K562 (cell line): ENCODE data around the gene NTM. TPM values are rescaled to one million over a fixed set of nuclear protein-coding genes. Genes with fewer than 3 reads are reported as not detected.

Experiments used
- ATAC-seq: fragments of 200-7000 bp; cut with Tn5 transposase; 3 replicates; pipeline ENCODE4 v1.9.1; 2020; ENCODE audit warnings: moderate library complexity
- BruUV-seq: library from RNA; stranded (reverse); fragments of 400-500 nt; replicated peaks from 2 replicates; lab custom pipeline; 2021; lab: Mats Ljungman, UMichigan
- CTCF ChIA-PET: fragments of 300-600 bp; formaldehyde crosslinking; extraction: SDS; loops from one replicate; lab custom pipeline; 2021; ENCODE audit warnings: low intra/inter-chr PET ratio; lab: Yijun Ruan, JAX
- POLR2A ChIA-PET: fragments of 300-600, 350-650 bp; sonication (Branson Sonifier 250); formaldehyde crosslinking; extraction: SDS; loops from one replicate; lab custom pipeline; 2021; ENCODE audit warnings: antibody characterized with exemption, inconsistent platforms; lab: Yijun Ruan, JAX
- DNase-seq, 4 experiments: peaks; one replicate each; pipeline versions ENCODE4 v3.0.0 to v3.0.0-alpha.2; 2011 to 2018; ENCODE audit warnings: low spot score in 3 of 4, mixed read lengths in 3 of 4; ENCODE audit errors: extremely low read depth in 1 of 4
- FAIRE-seq: peaks from 2 replicates; lab custom pipeline; 2011; peaks lifted over from hg19 to GRCh38; lab: Jason Lieb, UNC
- H2AFZ ChIP-seq: 2 replicates; pipeline ENCODE4 v1.6.0; 2011; ENCODE audit warnings: low read depth, low read length, control low read depth, inconsistent platforms
- H3K27ac ChIP-seq: fragments of 200-600 bp; 3 replicates; pipeline ENCODE4 v1.8.0; 2011; ENCODE audit warnings: low read depth, mild to moderate bottlenecking, control low read depth, inconsistent platforms, low read length, moderate library complexity, mixed read lengths; ENCODE audit errors: extremely low read depth
- H3K27me3 ChIP-seq, 2 experiments: fragments of 300-600 bp in 1 of 2; 2 replicates in 1 of 2; 3 replicates in 1 of 2; pipeline versions ENCODE4 v1.6.0 to v1.8.0; 2011; ENCODE audit warnings: inconsistent platforms in 2 of 2, low read length in 2 of 2, mild to moderate bottlenecking in 1 of 2, mixed read lengths in 1 of 2, moderate library complexity in 1 of 2; ENCODE audit not compliant: control insufficient read depth in 2 of 2, insufficient read depth in 2 of 2
- H3K36me3 ChIP-seq: fragments of 300-600 bp; 3 replicates; pipeline ENCODE4 v1.8.0; 2011; ENCODE audit warnings: mild to moderate bottlenecking, low read length, inconsistent platforms; ENCODE audit not compliant: control insufficient read depth, insufficient read depth
- H3K4me1 ChIP-seq, 2 experiments: fragments of 200-600 bp in 1 of 2; replicated peaks in 1 of 2; 2 replicates in 1 of 2; 3 replicates in 1 of 2; pipeline versions ENCODE4 v1.5.1 to v1.8.0; 2011; ENCODE audit warnings: inconsistent platforms in 2 of 2, low read length in 2 of 2, mild to moderate bottlenecking in 1 of 2, mixed read lengths in 1 of 2, moderate library complexity in 1 of 2; ENCODE audit not compliant: control insufficient read depth in 2 of 2, insufficient read depth in 2 of 2
- H3K4me2 ChIP-seq: 2 replicates; pipeline ENCODE4 v1.6.1; 2011; ENCODE audit warnings: low read length, control low read depth, inconsistent platforms, mixed read lengths; ENCODE audit not compliant: insufficient read depth
- H3K4me3 ChIP-seq: fragments of 200-600 bp; sonication (generic), shearing (Covaris generic); 2 replicates; pipeline ENCODE4 v1.5.1; 2016; ENCODE audit warnings: control low read depth, inconsistent platforms
- H3K79me2 ChIP-seq: fragments of 200-600 bp; 3 replicates; pipeline ENCODE4 v1.8.0; 2011; ENCODE audit warnings: low read length, inconsistent platforms; ENCODE audit not compliant: control insufficient read depth, insufficient read depth
- H3K9ac ChIP-seq, 2 experiments: 2 replicates each; pipeline versions ENCODE4 v1.6.0 to v1.6.1; 2011; ENCODE audit warnings: low read depth in 2 of 2, low read length in 2 of 2, control low read depth in 1 of 2, inconsistent platforms in 1 of 2, mild to moderate bottlenecking in 1 of 2, mixed read lengths in 1 of 2; ENCODE audit not compliant: insufficient read depth in 1 of 2
- H3K9me1 ChIP-seq: one replicate; pipeline ENCODE4 v1.6.0; 2011; ENCODE audit warnings: inconsistent platforms, mild to moderate bottlenecking, low read length, moderate library complexity; ENCODE audit not compliant: control insufficient read depth, insufficient read depth
- H3K9me3 ChIP-seq: replicated peaks from 2 replicates; pipeline ENCODE4 v1.5.1; 2011; ENCODE audit warnings: low read depth, low read length, inconsistent platforms; ENCODE audit not compliant: control insufficient read depth, insufficient read depth
- H4K20me1 ChIP-seq: replicated peaks from 2 replicates; pipeline ENCODE4 v1.6.1; 2011; ENCODE audit warnings: low read length, inconsistent platforms, mixed read lengths; ENCODE audit not compliant: control insufficient read depth, insufficient read depth
- CBX8 ChIP-seq: fragments of 200-600 bp; sonication (generic); IDR thresholded peaks from 2 replicates; pipeline ENCODE4 v1.6.1; 2012; ENCODE audit warnings: borderline replicate concordance, mixed run types, low read depth, mild to moderate bottlenecking, moderate library complexity, mixed read lengths, low read length, control low read depth, inconsistent platforms; ENCODE audit not compliant: poor library complexity, severe bottlenecking; ENCODE audit errors: extremely low read depth
- ETV5 ChIP-seq: sonication (generic); formaldehyde crosslinking; IDR thresholded peaks from 2 replicates; pipeline ENCODE4 v1.4.0; 2020; ENCODE audit warnings: low read depth, mild to moderate bottlenecking, missing genetic modification reagents
- SIN3B ChIP-seq: fragments of 450-650 bp; IDR thresholded peaks from 2 replicates; pipeline ENCODE4 v1.6.1; 2017; ENCODE audit warnings: low read depth, mild to moderate bottlenecking, moderate library complexity
- WHSC1 ChIP-seq: IDR thresholded peaks from one replicate; pipeline ENCODE4 v1.6.1; 2012; ENCODE audit warnings: low read length, control low read depth, inconsistent platforms
- ZBTB43 ChIP-seq: sonication (generic); formaldehyde crosslinking; IDR thresholded peaks from 2 replicates; pipeline ENCODE4 v1.8.0; 2023; ENCODE audit warnings: mild to moderate bottlenecking, missing genetic modification reagents
- ZNF224 ChIP-seq: sonication (generic); formaldehyde crosslinking; IDR thresholded peaks from 2 replicates; pipeline ENCODE4 v1.8.0; 2022; ENCODE audit warnings: mild to moderate bottlenecking, missing genetic modification reagents
- ZNF449 ChIP-seq: fragments of 250-450 bp; sonication (Bioruptor Pico); IDR thresholded peaks from 2 replicates; pipeline ENCODE4 v1.8.0; 2022; ENCODE audit warnings: moderate library complexity, mild to moderate bottlenecking, inconsistent platforms
- ZNF584 ChIP-seq: fragments of 200-800 bp; sonication (Bioruptor generic); IDR thresholded peaks from 2 replicates; pipeline ENCODE4 v1.6.1; 2016; ENCODE audit warnings: low read depth, mild to moderate bottlenecking, missing genetic modification characterization, missing compliant biosample characterization
- WGBS: fragments of 100-300 bp; shearing (Covaris generic); methylation state at CpG from one replicate; pipeline ENCODE4 v1.1.6; 2016; ENCODE audit warnings: low coverage, mixed read lengths; ENCODE audit not compliant: insufficient coverage; ENCODE audit errors: missing lambda C conversion rate; 5-methylcytosine and 5-hydroxymethylcytosine counted together
- in situ Hi-C: fragments of 300-500 bp; cut with MboI; formaldehyde crosslinking; loops from 4 replicates; pipeline ENCODE4 v1.15.0; 2018; ENCODE audit warnings: inconsistent platforms, mixed read lengths
- intact Hi-C: fragments of 100-400 bp; cut with micrococcal nuclease; formaldehyde crosslinking; loops from 2 replicates; pipeline ENCODE4 v1.14.2; 2022
- polyA plus RNA-seq, 8 experiments: library from polyadenylated mRNA; depleted of rRNA in 4 of 8; stranded (reverse) in 5 of 8; unstranded in 3 of 8; fragments of >200 nt; fragmentation: Nextera tagmentation in 2 of 8; fragmentation: Illumina TruSeq in 1 of 8; extraction: Ambion mirVana in 2 of 8; extraction: Trizol in 1 of 8; gene quantifications; 2 replicates each; pipeline versions ENCODE4 v1.2.1 to v1.2.3, GENCODE V29; 2011 to 2014; ENCODE audit warnings: inconsistent platforms in 1 of 8, missing spikeins in 1 of 8
- total RNA-seq, 7 experiments: library from RNA; depleted of rRNA in 6 of 7; stranded (reverse); fragments of >200 nt in 6 of 7; fragmentation: Illumina TruSeq in 2 of 7; extraction: Trizol in 2 of 7; gene quantifications; 2 replicates each; pipeline versions ENCODE4 v1.2.1 to v1.2.3, GENCODE V29; 2011 to 2021; ENCODE audit warnings: low replicate concordance in 1 of 7

NTM gene
- total and polyA plus RNA-seq, 9 of the 15 experiments (the other 6 are each of a cell fraction or from before 2014, with no cell fraction given): not detected

GRCh38 chr11:131985846-131986301 is 615.5 kb downstream of the NTM start (continued):
- TF ChIP-seq ZNF449 (CRISPR knock-in tag): no peak

GRCh38 chr11:131987703-131988102 is 617.3 kb downstream of the NTM start:
- FAIRE-seq (no peak), DNase-seq (no peak), ATAC-seq (no peak)
- Histone ChIP-seq H3K4me1 (no peaks in the 10 kb centered on the region), H3K4me2 (no peak overlapping the region), H3K27ac (no peak overlapping the region), H3K9ac (no peak overlapping the region), H3K9me1 (no peaks in the 10 kb centered on the region), H3K36me3 (no peaks in the 10 kb centered on the region), H3K9me3 (no peaks in the 10 kb centered on the region), H3K27me3 (no peaks in the 10 kb centered on the region), H2AFZ (no peak overlapping the region), H3K79me2 (no peaks in the 10 kb centered on the region), H4K20me1 (no peaks in the 10 kb centered on the region), H3K4me3 (no peak overlapping the region)
- CTCF ChIA-PET: no interaction called here
- POLR2A ChIA-PET: no interaction called here
- WGBS: 0% methylated on average over 2 of the region's 2 CpGs
- in situ Hi-C loops (no loop called here), intact Hi-C loops (no loop called here)
- TF ChIP-seq CBX8: no peak
- no peak for TF ChIP-seq WHSC1
- TF ChIP-seq ZBTB43 (CRISPR knock-in tag): no peak
- no peak for TF ChIP-seq ZNF224 (CRISPR knock-in tag)
- no peak for TF ChIP-seq ETV5 (CRISPR knock-in tag)
- TF ChIP-seq SIN3B: no peak
- TF ChIP-seq ZNF584 (CRISPR knock-in tag): no peak
- no TSS peak for BruUV-seq
